CD4-positive, alpha-beta T cell (primary cell): ENCODE measurements around the gene KMT2B. TPM values are rescaled to one million over a fixed set of nuclear protein-coding genes. Genes with fewer than 3 reads are reported as not detected.

Source experiments
- ATAC-seq: fragments of 200-7000 bp; cut with Tn5 transposase; one replicate; pipeline ENCODE4 v1.10.0; 2022; ENCODE audit warnings: mild to moderate bottlenecking; ENCODE audit not compliant: poor library complexity
- CTCF ChIA-PET: fragments of 350-600 bp; sonication (Branson Sonifier 250); formaldehyde crosslinking; loops from one replicate; lab custom pipeline; 2021; ENCODE audit warnings: antibody characterized with exemption, inconsistent platforms; lab: Charles Lee
- POLR2A ChIA-PET: fragments of 350-600 bp; sonication (Branson Sonifier 250); formaldehyde crosslinking; loops from one replicate; lab custom pipeline; 2021; ENCODE audit warnings: antibody characterized with exemption, inconsistent platforms; lab: Charles Lee
- DNase-seq, 14 experiments: peaks; one replicate each; pipeline ENCODE4 v3.0.0-alpha.2; 2013 to 2020; ENCODE audit warnings: mixed read lengths in 2 of 14
- H3K27ac ChIP-seq, 2 donors: one replicate each; pipeline versions ENCODE4 v1.5.1 to v1.7.0; 2013; ENCODE audit warnings: low read length in 2 of 2, low read depth in 1 of 2, mild to moderate bottlenecking in 1 of 2
- H3K27me3 ChIP-seq, 2 experiments: 1 replicate in 1 of 2; 2 replicates in 1 of 2; pipeline versions ENCODE4 v1.6.1 to v1.7.0; 2013; ENCODE audit warnings: low read length in 2 of 2, control low read depth in 1 of 2, mild to moderate bottlenecking in 1 of 2, moderate library complexity in 1 of 2; ENCODE audit not compliant: insufficient read depth in 2 of 2, control insufficient read depth in 1 of 2
- H3K36me3 ChIP-seq: one replicate; pipeline ENCODE4 v1.6.1; 2013; ENCODE audit warnings: low read length, control low read depth; ENCODE audit not compliant: insufficient read depth
- H3K4me1 ChIP-seq: one replicate; pipeline ENCODE4 v1.6.1; 2013; ENCODE audit warnings: low read length, control low read depth; ENCODE audit not compliant: insufficient read depth
- H3K4me3 ChIP-seq: one replicate; pipeline ENCODE4 v1.5.1; 2013; ENCODE audit warnings: mild to moderate bottlenecking, low read length, moderate library complexity
- H3K9me3 ChIP-seq, 2 experiments: 1 replicate in 1 of 2; 2 replicates in 1 of 2; pipeline versions ENCODE4 v1.6.1 to v1.7.0; 2013; ENCODE audit warnings: low read length in 2 of 2, mild to moderate bottlenecking in 2 of 2, control low read depth in 1 of 2, moderate library complexity in 1 of 2; ENCODE audit not compliant: control insufficient read depth in 1 of 2, insufficient read depth in 1 of 2
- H3K27ac Mint-ChIP-seq: one replicate; pipeline ENCODE4 v1.8.0; 2020; ENCODE audit warnings: mixed read lengths
- H3K27me3 Mint-ChIP-seq: one replicate; pipeline ENCODE4 v1.8.0; 2021; ENCODE audit warnings: mixed read lengths
- H3K36me3 Mint-ChIP-seq: one replicate; pipeline ENCODE4 v1.8.0; 2021; ENCODE audit warnings: low read depth, mixed read lengths
- H3K4me1 Mint-ChIP-seq: one replicate; pipeline ENCODE4 v1.8.0; 2021; ENCODE audit warnings: low read depth, mixed read lengths
- H3K4me3 Mint-ChIP-seq: one replicate; pipeline ENCODE4 v1.8.0; 2020; ENCODE audit warnings: mild to moderate bottlenecking, mixed read lengths
- H3K9me3 Mint-ChIP-seq: one replicate; pipeline ENCODE4 v1.8.0; 2020; ENCODE audit warnings: mixed read lengths
- CTCF ChIP-seq: fragments of 200-600 bp; IDR thresholded peaks from one replicate; pipeline ENCODE4 v1.8.0; 2022; ENCODE audit warnings: antibody characterized with exemption, mild to moderate bottlenecking
- intact Hi-C, 2 experiments: fragments of 100-400 bp; cut with DNase I in 1 of 2; cut with micrococcal nuclease in 1 of 2; formaldehyde crosslinking; loops; one replicate each; pipeline versions ENCODE4 v1.15.1 to v1.9.0; 2023 to 2025; cut with DNase I, micrococcal nuclease
- total RNA-seq, 174 experiments: library from RNA in 2 of 174; stranded (reverse) in 2 of 174; gene quantifications; one replicate each; pipeline ENCODE4 v1.2.3 and lab custom pipeline; 2021 to 2026

Gene KMT2B
- total RNA-seq, 2 experiments from 2014 or later: 59.4 to 59.7 TPM

- no peak for TF ChIP-seq CTCF
- POLR2A ChIA-PET: interaction anchor here (1.0 to 1.3 kb wide), 5 partner anchors 10 to 18 kb away, joined by 3 to 12 read pairs (median 3); partner anchors contain the start of genes LIN37 and U2AF1L4
- peak within 1 kb of the TSS; percentile 81 for H3K4me3 ChIP-seq
- peak within 1 kb of the TSS; percentile 61 to 97 for H3K27ac ChIP-seq
- peaks cover 43% of the 10 kb centered on the region for H3K4me1 ChIP-seq
- ATAC-seq: peak; percentile 96
- peak; percentile 95 to 100 (median 98) for DNase-seq
- H3K4me3 Mint-ChIP-seq: peak within 1 kb of the TSS; percentile 99
- peaks cover 15% of the 10 kb centered on the region for H3K27me3 Mint-ChIP-seq
- peaks cover 41% of the 10 kb centered on the region for H3K4me1 Mint-ChIP-seq
- H3K36me3 ChIP-seq: peaks cover 35% of the 10 kb centered on the region
- H3K9me3 ChIP-seq: no peaks in the 10 kb centered on the region
- H3K9me3 Mint-ChIP-seq: no peaks in the 10 kb centered on the region
- H3K36me3 Mint-ChIP-seq: peaks cover 44% of the 10 kb centered on the region
- intact Hi-C loops: loop anchor here (1.0 to 10.0 kb wide), 8 partner anchors 10 to 927 kb away; partner anchors contain the start of genes ARHGAP33 (in 2 of the 2), LIN37 (in 2 of the 2), COX6B1 (in 1 of the 2) and ETV2 (in 1 of the 2)
- CTCF ChIA-PET: no interaction called here
- H3K27ac Mint-ChIP-seq: peak within 1 kb of the TSS; percentile 88
- H3K27me3 ChIP-seq: peaks cover 0 to 2% of the 10 kb centered on the region in 2 experiments
Measured at GRCh38 chr19:35757749-35758608, 40.2 kb downstream of the KMT2B start, which contains the start of gene PROSER3. Gene PROSER3, plus strand, starts transcription at chr19:35758176. Its CDS starts 40 bp downstream, at chr19:35758216.

- Histone ChIP-seq H3K4me1 (peaks cover 43% of the 10 kb centered on the region), H3K36me3 (peaks cover 24% of the 10 kb centered on the region), H3K4me3 (no peak overlapping the region), H3K27ac (no peak overlapping the region), H3K9me3 (no peaks in the 10 kb centered on the region), H3K27me3 (peaks cover 0 to 2% of the 10 kb centered on the region in 2 experiments)
- Mint-ChIP-seq H3K9me3 (no peaks in the 10 kb centered on the region), H3K4me3 (peak overlapping the region; percentile 99), H3K27ac (peak overlapping the region; percentile 51), H3K27me3 (peaks cover 14% of the 10 kb centered on the region), H3K36me3 (peaks cover 29% of the 10 kb centered on the region), H3K4me1 (peaks cover 35% of the 10 kb centered on the region)
- DNase-seq (peak in 1 of 14 experiments; percentile 21), ATAC-seq (no peak)
- POLR2A ChIA-PET: interaction anchor here (1.4 to 1.6 kb wide), 2 partner anchors 12 to 13 kb away, joined by 3 to 4 read pairs; partner anchors contain the start of gene LIN37
- CTCF ChIA-PET: no interaction called here
- intact Hi-C loops: loop anchor here (2.0 to 10.0 kb wide), 6 partner anchors 15 to 925 kb away; partner anchors contain the start of genes ARHGAP33 (in 2 of the 2), COX6B1 (in 1 of the 2), ETV2 (in 1 of the 2) and KMT2B (in 1 of the 2)
- no peak for TF ChIP-seq CTCF
Measured at GRCh38 chr19:35759697-35760096, 41.9 kb downstream of the KMT2B start.

GRCh38 chr19:35760711-35761349, 43.0 kb downstream of the KMT2B start:
- H3K27ac Mint-ChIP-seq: no peak overlapping the region
- intact Hi-C loops: no loop called here
- Histone ChIP-seq H3K9me3 (no peaks in the 10 kb centered on the region), H3K27me3 (peaks cover 0 to 2% of the 10 kb centered on the region in 2 experiments), H3K27ac (no peak overlapping the region), H3K36me3 (peaks cover 34% of the 10 kb centered on the region), H3K4me3 (no peak overlapping the region), H3K4me1 (peaks cover 36% of the 10 kb centered on the region)
- peaks cover 32% of the 10 kb centered on the region for H3K36me3 Mint-ChIP-seq
- peaks cover 8% of the 10 kb centered on the region for H3K27me3 Mint-ChIP-seq
- no peaks in the 10 kb centered on the region for H3K9me3 Mint-ChIP-seq
- no peak for TF ChIP-seq CTCF
- ATAC-seq (no peak), DNase-seq (no peak)
- no peak overlapping the region for H3K4me3 Mint-ChIP-seq
- peaks cover 28% of the 10 kb centered on the region for H3K4me1 Mint-ChIP-seq
- CTCF ChIA-PET: no interaction called here
- POLR2A ChIA-PET: interaction anchor here (1.4 to 1.6 kb wide), 2 partner anchors 11 to 13 kb away, joined by 3 to 4 read pairs; partner anchors contain the start of gene LIN37
